ENCODE results near the gene KLRF2.

KLRF2 gene

DNA sequence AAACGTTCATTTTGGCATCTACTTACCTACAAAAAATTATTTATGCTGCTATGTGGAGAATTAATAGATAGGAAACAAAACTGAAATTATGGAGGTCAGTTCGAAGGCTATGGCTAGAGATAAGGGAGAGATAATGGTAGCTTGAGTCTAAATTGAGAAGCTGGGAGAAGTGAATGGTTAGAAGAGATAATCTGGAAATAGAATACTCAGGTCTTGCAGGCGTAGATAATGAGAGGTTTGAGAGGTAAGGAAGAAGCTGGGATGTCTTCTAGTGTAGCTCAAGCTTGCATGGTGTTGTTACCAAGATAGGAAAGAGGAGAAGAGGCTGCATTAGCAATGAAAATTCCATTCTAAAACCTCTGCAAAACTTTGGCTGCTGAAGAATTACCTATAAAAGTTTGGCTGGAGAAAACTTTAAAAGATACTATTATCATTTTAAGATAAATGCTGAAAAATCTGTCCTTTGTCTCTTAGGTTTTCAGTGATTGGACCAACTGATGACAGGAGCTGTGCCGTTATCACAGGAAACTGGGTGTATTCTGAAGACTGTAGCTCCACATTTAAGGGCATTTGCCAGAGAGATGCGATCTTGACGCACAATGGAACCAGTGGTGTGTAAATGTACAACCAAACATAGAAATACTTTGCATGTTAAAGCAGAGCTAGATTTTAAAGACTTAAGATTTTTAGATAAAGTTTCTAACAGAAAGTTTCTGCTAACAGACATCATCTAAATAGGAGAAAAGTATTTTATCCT, 14.1 kb downstream of the KLRF2 start:
- no peak for DNase-seq

DNA sequence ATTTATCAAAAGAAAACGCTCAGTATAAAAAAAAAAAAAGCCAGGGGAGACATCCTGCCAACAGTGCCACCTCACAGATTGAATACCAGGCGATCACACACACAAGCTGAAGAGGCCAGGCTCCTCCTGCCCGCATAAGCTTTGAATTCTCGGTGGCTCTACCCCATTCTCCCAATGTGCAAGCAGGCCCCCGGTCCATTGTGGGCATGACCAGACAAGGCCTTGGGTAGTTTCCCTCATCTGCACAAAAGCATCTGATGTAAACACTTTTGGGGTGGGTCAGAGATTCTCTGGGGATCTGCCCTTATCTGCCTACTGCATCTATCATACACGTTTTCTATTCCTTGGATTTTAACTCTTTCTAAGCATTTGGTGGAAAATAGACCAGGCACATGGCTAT, 16.2 kb downstream of the KLRF2 start:
- no peak for DNase-seq

DNA sequence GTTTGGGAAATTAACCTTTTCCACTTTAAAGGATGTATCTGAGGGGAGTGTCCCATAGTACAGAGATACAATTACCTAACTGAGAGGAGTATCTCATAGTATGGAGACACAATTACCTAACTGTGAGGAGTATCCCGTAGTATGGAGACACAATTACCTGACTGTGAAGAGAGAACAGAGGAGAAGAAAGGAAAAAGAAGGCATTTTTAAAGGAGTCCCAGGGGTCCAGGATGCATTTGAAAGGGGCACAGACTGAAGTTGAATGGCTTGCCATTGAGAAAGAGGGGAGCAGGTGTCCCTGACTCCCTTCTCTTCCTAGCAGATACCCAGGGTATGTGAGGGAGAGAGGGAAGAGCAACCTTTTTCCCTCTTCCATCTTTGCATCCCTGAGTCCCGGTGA, 17.9 kb downstream of the KLRF2 start:
- DNase-seq, result no peak

DNA sequence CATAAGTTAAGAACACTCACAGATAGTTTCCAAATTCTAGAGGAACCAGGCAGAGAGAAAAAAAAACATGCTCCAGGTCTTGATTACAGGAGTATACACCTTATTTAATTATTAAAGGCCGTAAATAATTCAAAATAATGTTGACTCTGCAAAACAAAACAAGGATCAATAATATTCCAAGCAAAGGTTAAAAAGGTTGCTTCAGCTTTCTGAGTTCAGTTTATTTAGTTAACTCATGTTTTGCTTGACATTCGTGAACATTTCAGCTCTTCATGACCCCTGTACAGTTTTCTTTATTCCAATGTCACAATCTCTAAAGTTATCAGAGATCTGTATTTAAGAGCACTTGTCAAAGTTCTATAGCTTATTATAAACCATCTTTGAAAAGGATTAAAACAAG, 19.6 kb downstream of the KLRF2 start:
- no peak for DNase-seq

DNA sequence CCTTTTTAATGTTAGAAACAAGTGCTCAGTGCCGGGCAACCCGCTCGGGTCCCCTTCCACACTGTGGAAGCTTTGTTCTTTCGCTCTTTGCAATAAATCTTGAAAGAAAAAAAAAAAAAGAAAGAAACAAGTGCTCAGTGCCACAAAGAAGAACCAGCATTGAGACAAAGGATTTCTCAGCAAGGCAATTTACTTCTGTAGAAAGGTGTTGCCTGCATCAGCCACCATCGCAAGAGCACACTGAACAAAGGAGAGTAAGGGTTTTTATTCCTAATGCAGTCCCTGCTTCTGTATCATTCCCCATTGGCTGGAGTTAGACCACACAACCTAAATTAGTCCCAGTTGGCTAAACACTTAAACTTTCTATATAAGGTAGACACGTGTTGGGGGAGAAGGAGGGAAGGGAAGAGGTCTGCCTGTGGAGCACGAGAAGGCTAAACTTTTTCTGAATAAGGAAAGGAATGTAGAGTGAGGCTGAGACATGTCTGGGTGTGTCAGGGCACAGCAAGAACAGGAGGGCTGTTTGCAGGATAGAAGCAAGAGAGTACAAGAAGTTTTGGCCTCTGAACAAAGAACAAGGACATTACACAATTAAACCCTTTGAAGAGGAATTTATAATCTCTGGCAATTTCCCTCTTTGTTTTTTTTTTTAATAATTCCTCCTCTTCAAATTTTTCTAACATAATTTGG, 21.4 kb downstream of the KLRF2 start:
- DNase-seq, result no peak

DNA sequence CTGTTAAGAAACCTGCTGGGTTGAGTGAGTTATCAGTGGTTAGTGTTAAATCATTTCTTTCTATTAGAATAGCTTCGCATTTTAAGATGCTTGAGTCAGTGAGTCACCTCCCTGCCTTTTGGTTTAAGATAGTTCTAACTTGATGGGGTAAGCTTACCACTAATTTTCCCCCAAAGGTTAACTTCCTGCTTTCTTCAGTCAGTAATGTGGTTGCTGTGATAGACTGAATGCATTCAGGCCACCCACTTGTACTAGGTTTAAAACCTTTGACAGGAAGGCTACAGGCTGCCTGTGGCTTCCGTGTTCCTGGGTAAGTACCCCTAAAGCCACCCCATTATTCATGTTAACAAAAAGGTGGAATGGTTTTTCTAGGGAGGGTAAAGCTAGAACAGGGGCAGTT, 25.6 kb downstream of the KLRF2 start:
- no peak for DNase-seq

DNA sequence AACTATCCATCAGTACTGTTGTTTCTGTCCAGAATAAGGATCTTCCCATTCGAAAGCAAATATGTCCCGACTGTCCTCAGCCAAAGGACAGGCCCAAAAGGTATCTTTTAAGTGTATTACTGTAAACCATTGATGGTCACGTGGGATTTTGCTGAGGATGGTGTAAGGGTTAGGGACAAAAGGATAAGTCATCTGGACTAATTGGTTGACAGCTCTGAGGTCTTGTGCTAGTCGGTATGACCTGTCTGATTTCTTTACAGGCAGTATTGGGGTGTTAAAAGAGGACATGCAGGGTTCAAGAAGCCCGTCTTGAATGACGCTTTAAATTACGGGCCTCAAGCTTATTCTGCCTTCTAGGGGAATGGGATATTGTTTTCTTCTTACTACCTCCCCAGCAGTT, 26.5 kb downstream of the KLRF2 start:
- no peak for DNase-seq

DNA sequence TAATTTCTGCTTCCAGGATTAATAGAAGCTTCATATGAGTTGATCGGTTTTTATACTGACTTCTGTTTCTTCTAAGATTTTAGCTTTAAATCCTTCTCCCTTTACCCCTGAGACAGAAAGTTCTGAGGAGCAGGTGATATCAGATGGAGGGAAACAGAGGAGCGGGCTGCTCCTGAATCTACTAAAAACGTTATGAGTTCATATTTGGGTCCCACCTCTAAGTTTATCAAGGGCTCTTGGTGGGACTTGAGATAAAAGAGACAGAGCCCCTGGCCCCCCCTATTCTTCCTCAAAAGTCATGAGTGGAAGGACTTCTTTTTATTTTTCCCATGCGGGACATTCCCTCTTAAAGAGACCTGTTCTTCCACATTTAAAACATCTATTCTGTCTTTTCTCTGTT, 27.1 kb downstream of the KLRF2 start:
- DNase-seq, result no peak

DNA sequence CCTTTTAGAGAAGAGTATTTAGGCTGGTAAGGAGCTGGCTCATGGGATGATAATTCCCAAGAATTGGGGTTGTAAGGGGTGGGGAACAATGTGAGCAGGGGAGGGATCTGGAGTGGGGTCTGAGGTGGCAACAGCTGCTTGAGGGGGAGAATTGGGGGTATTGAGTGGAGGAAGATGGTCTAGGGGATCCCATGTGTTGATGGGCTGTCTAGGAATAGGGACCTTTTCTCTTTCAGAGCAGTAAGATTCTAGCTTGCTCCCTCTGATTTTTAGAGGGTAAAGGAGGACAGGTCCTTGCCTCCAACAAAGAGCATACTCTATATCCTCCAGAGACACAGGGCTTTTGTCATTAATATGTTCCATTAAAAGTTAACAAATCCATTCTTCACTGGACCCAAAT, 28.4 kb downstream of the KLRF2 start:
- no peak for DNase-seq

DNA sequence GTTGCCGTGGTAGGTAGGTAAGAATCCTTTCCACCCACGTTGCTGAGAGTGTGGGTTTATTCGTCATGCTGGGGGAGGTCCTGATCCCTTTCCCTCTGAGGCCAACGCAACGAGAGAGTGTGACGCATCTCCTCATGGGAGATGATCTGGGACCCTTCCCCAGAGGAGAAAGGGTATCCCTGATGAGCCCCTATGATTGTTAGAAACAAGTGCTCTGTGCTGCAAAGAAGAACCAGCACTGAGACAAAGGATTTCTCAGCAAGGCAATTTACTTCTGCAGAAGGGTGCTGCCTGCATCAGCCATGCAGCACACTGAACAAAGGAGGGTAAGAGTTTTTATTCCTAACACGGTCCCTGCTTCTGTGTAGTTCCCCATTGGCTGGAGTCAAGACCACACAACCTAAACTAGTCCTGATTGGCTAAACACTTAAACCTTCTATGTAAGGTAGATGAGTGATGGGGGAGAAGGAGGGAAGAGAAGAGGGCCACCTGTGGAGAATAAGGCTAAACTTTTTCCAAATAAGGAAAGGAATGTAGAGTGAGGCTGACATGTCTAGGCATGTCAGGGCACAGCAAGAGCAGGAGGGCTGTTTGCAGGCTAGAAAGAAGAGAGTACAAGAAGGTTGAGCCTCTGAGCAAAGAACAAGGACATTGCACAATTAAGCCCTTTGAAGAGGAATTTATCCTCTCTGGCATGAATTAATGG, 29.6 kb downstream of the KLRF2 start:
- no peak for DNase-seq

DNA sequence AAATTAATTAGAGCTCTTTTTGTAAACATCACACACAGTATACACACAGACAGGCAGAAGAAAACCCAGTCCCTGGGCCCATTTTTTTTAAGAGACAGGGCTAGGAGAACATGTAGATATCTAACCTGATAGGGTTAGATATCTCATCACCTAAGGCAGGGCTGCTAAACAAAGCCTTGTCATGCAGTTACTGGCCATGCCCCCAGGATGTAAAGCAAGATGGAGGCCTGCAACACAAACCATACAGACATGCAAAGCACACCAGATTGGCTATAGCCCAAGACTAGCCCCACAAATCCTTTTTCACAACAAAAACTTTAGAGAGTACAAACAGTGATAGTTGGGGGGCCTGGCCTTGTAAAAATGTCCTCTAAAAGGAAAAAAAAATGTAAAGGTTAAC, 30.4 kb downstream of the KLRF2 start:
- no peak for DNase-seq

DNA sequence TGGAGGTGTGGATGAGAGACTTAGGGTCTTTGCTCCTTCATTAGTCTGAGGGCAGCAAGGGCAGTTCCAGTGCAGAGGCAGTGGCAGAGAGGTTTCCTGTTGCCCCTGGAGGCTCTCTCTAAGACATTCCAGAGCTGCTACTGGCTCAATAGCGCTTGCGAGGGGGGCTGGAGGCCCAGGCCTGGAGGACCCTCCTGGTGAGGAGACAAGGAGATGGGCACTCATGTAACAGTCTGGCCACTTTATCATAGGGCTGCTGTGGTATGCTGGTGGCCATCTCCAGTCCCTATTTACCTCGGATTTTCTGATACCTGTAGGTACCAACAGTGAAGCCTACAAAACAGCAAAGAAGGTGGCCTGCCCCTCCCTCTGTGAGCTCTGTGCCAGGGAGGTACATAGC, 38.2 kb downstream of the KLRF2 start:
- no peak for DNase-seq

DNA sequence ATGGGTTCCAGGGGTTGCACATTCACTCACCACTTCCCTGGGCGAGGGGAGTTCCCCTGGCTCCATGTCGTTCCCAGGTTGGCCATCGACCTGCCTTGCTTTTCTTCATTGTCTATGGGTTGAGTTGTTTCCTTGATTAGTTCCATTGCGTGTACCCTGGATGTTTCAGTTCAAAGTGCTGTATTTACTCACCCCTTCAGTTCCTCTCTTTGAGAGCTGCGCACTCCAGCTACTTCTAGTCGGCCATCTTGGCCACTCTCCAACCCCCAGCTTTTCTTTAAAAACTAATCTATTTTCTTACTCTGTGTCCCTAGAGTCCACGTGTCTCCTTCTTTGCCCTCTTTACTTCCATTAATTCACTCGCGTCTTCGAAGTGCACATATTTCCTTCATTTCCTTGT, 39.2 kb downstream of the KLRF2 start:
- no peak for DNase-seq

DNA sequence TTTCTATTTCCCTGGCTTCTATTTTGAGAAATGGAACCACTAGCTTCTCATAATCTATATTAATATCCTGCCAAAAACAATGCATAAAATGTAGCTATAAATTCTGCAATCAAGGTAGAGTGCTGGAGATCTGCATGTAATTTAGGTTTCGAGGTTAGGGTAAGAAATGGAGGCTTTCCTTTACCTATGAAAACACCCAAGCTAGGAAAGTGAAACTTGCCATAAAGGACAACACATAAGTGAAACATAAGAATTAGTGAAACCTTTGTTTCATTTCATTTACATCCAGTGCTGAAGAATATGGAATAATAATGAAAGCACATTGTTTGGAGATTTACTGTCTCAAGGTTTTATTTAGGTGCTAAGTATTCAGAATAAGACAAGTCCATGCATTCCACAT, 41.1 kb downstream of the KLRF2 start:
- no peak for DNase-seq

DNA sequence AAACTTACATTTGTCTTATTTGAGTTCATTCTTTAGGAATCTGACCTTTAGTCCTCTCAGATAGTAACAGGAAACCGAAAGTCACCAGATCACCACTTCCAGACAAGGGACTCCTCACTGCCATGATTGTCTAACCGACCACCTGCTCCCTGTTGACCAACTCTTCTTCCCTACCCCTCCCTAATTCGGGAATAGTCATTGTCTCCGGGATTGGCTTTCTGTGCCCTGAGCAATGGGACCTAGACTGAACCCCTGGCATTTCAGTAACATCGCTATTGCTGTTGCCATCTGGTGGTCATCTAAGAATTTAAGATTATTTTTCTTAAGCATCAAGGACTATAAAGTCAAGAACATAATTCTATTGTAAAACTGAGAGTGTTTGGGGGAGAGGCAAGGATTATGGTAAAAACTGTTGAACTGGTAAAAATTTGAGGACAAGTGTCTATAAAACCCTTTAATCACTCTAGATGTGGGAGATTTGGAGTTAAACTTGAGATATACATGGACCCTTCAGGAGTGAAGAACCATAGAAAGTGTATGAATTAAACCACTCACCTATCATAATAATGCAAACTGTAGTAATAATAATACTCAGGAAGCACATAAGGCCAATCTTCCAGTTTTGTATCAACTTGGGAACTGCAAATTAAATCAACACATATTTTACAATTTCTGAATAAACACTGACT, 44.6 kb downstream of the KLRF2 start:
- DNase-seq, result no peak

DNA sequence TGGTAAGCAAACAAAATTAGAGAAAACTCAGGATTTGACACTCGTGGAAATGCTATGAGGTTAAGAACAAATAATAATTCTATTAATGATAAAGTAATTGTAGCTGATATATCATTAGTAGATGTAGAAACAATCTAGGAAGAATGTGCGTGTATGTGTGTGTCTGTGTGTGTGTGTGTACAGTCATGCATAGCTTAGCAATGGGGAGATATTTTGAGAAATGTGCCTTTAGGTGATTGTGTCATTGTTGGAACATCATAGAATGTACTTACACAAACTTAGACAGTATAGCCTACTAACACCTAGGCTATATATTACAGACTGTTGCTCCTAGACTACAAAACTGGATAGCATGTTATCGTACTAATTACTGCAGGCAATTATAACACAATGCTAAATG, 45.6 kb downstream of the KLRF2 start:
- DNase-seq, result no peak

DNA sequence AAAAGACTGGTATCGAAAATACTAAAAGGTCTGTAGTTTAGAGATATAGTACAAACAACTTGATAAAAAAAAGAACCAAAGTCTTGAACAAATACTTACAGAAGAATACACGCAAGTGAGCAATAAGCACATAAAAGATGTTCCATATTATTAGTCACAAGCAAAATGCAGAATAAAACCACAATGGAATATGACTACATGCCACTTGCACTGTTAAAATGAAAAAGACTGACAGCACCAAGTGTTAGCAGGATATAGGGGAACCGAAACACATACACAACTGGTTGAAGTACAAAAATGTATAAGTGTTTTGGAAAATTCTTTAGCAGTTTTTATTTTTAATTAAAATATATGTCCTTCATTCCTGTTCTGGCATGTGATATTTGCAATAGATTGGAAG, 47.3 kb downstream of the KLRF2 start:
- no peak for DNase-seq

DNA sequence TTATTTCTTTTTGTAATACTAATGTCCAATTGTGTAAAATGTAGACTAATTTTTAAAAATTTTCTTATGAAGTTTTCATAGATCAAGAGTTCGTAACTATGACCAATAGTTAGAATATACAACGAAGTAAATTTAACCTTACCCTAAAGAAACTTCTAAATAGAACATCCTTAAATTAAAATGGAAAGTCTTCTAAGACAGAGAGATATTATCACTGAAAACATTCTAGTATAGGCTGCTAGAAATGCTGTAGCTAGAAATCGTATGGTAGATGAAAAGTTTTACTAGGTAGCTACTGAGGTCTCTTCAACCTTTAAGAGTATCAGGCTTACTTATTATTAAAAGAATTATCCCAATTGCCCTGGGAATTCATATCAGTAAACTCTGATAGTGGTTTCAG, 50.0 kb downstream of the KLRF2 start:
- no peak for DNase-seq

DNA sequence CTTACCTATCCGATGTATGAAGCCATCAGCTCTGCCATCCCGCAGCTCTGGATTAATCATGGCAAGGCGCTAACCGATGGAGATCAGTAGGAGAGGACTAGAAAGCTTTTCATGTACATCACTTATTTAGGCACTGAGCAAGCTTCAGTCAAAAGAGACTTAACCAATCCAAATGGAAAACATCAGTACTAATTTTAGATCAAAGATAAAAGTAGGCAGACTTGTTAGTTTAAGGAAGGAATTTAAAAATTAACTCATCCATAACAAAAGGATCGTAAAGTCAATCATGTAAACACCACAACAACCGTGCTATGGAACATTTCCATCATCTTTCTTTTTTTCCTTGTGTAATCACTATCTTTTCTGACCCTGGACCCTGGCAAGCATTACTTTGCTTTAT, 51.0 kb downstream of the KLRF2 start, which contains the start of gene CLEC2A:
TSS of gene CLEC2A (minus strand) at position 101 of the 400 bp plus-strand sequence. CDS start at position 60, 41 bp downstream.
- no peak for DNase-seq

DNA sequence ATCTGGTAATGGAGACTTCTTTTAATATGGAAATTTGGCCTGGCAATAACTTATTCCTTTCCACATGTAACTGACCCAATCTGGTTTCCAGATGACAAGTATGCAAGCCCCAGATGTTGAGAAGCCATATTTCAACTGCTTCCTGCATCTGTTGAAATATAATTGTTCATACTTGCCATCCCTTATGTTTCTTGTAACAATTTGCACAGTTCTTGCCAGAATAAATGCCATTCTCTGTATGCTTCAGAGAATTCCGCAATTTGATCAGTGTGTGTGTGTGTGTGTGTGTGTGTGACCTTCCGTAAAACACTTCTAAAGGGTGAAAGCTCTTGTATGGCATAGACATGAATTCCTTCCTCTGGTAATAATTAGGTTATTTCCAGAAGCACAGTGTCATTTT, 52.7 kb downstream of the KLRF2 start:
- no peak for DNase-seq

DNA sequence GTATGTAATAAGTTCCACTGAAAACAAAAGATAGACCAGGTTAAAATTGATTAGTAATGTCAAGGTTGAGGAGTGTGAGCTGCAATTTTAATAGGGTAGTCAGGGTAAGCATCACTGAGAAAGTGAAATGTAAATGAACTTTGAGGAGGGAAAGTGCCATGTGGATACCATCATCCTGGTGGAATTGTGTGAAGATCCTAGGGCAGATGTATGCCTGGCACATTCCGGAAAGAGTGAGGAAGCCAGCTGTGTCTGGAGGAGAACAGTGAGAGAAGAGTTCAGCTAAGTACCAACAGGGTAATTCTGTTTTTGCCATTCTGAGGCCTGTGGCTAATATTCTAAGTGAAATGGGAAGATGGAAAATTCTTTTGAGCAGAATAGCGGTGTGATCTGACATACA, 53.7 kb downstream of the KLRF2 start:
- no peak for DNase-seq

DNA sequence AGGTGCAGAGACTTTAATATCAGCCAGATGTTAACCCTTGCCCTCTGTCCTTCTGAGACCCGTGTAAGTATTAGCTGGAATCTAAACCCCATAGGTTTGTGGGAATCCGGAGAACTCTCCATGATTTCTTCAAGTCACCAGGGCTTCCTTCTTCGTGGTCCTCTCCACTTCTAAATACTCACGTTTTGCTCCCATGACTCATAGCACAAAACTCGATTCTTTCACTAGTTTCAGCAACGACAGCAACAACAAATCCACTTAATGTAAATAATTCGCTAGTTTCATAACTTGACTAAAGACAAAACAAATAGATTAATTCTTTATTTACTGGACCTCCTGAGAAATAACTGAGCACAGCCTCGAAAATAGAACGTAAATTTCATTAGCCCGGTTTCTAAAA, 55.3 kb downstream of the KLRF2 start:
- no peak for DNase-seq

DNA sequence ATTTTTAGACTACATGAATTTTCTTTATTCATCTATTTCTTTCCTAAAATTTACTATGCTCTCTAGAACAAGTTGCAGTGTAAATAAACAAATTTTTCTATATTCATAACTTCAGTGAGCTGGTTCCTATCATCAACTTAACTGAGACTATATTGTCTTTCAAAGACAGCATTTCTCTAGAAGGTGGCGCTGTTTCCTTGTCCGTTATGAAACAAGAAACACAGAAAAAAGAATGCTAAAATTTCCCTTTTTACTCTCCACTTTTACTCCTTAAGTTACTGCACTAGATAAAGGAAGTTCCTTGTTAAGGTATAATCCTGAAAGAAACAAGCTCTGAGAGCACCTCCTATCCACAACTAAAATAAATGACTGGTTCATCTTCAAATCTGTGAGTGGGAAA, 59.1 kb downstream of the KLRF2 start:
- no peak for DNase-seq

DNA sequence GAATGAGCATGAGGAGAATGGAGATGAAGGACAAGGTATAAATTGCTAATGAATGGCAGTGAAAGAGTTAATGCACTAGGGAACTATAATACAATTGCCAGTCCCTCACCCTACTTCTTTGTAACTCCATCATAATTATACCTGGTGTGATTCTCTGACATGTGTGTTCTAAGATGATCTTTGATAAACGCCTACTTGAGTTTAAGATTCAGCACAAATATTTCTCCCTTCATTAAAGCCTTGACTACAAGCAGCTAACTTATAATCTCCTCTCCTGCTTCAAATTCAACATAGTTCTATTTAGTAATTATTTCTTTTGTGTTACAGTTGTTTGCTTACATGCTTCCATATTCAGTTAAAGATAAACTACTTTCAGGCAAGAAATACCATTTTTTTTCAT, 60.5 kb downstream of the KLRF2 start:
- DNase-seq, result no peak
